ENCODE data around the gene MRPL11.

MRPL11 gene

DNA sequence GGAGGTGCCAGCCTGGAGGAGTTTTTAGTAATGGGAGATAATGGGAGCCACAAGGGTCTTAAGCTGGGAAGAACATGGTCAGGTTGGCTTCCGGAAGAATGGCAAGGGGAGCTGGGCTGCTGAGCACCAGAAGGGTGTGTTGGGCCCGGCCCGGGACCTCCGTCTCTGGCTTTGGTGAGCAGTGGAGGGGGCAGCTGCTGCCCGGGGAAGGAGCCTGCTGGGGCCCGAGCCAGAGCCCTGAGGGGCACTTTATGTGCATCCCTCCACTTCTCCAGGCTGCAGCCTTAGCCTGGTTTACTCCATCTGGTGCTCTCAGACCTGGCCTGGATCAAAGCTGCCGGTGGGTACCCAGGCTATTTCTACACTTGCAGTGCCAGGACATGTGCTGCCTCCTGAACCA is 26.5 kb downstream of the MRPL11 start:
- Histone ChIP-seq H3K36me3 (no peaks in the 10 kb centered on the region), H3K9me3 (no peaks in the 10 kb centered on the region), H3K4me3 (no peak overlapping the region), H3K27ac (peak overlapping the region in 1 of 2 donors; percentile 20), H3K27me3 (no peaks in the 10 kb centered on the region), H3K4me1 (peaks cover 5 to 67% (median 23%) of the 10 kb centered on the region in 4 donors)
- intact Hi-C loops (cut with DNase I; ENCODE audit: low total_unique reads) = no loop called here
- DNase-seq = no peak
- TF ChIP-seq, protein P1, sequence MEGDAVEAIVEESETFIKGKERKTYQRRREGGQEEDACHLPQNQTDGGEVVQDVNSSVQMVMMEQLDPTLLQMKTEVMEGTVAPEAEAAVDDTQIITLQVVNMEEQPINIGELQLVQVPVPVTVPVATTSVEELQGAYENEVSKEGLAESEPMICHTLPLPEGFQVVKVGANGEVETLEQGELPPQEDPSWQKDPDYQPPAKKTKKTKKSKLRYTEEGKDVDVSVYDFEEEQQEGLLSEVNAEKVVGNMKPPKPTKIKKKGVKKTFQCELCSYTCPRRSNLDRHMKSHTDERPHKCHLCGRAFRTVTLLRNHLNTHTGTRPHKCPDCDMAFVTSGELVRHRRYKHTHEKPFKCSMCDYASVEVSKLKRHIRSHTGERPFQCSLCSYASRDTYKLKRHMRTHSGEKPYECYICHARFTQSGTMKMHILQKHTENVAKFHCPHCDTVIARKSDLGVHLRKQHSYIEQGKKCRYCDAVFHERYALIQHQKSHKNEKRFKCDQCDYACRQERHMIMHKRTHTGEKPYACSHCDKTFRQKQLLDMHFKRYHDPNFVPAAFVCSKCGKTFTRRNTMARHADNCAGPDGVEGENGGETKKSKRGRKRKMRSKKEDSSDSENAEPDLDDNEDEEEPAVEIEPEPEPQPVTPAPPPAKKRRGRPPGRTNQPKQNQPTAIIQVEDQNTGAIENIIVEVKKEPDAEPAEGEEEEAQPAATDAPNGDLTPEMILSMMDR (IDR thresholded peaks at IDR 0.05) = no peak

DNA sequence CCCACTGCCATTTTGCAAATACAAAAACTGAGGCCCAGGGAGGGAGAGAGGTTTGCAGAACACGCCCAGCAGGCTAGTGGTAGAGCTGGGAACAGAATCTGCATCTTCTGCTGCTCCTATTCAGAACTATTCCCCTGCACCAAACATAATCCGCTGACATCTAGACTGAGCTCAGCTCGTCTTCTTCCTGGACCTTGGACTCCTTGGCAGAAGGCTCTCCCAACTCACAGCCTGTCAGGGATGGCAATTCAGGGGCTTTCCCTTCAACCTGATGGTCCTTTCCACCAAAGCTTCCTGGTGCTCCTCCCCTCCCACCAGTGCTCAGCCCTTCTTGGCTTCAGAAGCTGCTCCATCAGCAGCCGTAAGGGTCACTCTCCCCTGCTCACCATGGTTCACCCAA is 27.3 kb downstream of the MRPL11 start:
- TF ChIP-seq, protein P1 (IDR thresholded peaks at IDR 0.05) = no peak
- no peak for DNase-seq
- H3K4me3 ChIP-seq = peak overlapping the region in 1 of 2 donors; percentile 17
- intact Hi-C loops (cut with DNase I; ENCODE audit: low total_unique reads) = no loop called here
- H3K9me3 ChIP-seq = no peaks in the 10 kb centered on the region
- H3K36me3 ChIP-seq = no peaks in the 10 kb centered on the region
- H3K4me1 ChIP-seq = peaks cover 5 to 60% (median 23%) of the 10 kb centered on the region in 4 donors
- no peaks in the 10 kb centered on the region for H3K27me3 ChIP-seq
- peak overlapping the region in 1 of 2 donors; percentile 20 for H3K27ac ChIP-seq

DNA sequence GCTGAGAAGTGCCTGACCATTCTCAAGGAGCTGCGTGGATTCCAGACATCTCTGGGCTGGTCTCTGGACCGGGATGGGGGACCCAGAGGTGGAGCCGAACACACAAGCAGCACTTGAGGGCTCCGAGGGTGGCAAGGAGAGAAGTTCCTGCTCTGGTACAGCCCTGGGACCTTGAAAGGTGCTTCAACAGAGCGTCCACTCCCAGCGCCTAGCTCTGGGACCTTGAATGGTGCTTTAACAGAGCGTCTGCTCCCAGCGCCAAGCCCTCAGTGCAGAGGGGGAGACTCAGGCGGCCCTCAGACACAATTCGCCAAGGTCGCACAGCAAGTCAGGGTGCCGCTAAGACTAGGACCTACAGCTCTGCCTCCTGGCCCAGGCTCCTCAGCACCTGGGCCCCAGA is 28.5 kb downstream of the MRPL11 start:
- intact Hi-C loops (cut with DNase I; ENCODE audit: low total_unique reads) = no loop called here
- DNase-seq = no peak
- H3K36me3 ChIP-seq = no peaks in the 10 kb centered on the region
- peak overlapping the region in 1 of 2 donors; percentile 70 for H3K27ac ChIP-seq
- no peaks in the 10 kb centered on the region for H3K9me3 ChIP-seq
- H3K4me3 ChIP-seq = no peak overlapping the region
- TF ChIP-seq, protein P1 (IDR thresholded peaks at IDR 0.05) = no peak
- peaks cover 5 to 57% (median 23%) of the 10 kb centered on the region in 4 donors for H3K4me1 ChIP-seq
- peaks cover 0 to 1% of the 10 kb centered on the region in 2 donors for H3K27me3 ChIP-seq

DNA sequence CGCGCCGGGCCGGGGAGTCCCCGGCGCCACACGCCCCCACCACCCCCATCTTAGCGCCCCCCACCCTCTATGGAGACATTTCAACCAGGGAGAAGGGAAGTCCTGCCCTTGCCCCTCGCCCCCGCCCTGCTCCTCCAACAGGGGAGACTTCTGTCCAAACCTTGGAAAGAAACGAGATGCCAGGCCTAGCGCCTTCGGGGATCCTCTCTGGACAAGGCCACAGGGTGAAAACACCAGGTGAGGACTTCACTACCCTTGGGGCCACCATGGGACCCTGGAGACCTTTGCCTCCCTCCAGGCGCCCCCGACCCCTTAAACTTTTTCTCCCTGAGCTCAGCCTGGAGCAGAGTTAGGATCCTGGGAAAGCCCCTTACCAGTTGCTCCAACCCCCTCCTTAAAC is 29.4 kb downstream of the MRPL11 start:
- intact Hi-C loops (cut with DNase I; ENCODE audit: low total_unique reads) = loop anchor here (2.0 kb wide), 1 partner anchor 22 kb away; no protein-coding TSS in a partner anchor
- Histone ChIP-seq H3K27me3 (peaks cover 0 to 8% of the 10 kb centered on the region in 2 donors), H3K4me1 (peaks cover 5 to 54% (median 23%) of the 10 kb centered on the region in 4 donors), H3K4me3 (peak overlapping the region; percentile 50 to 59), H3K36me3 (no peaks in the 10 kb centered on the region), H3K9me3 (no peaks in the 10 kb centered on the region), H3K27ac (peak overlapping the region; percentile 70)
- TF ChIP-seq, protein P1 (IDR thresholded peaks at IDR 0.05) = no peak
- no peak for DNase-seq

DNA sequence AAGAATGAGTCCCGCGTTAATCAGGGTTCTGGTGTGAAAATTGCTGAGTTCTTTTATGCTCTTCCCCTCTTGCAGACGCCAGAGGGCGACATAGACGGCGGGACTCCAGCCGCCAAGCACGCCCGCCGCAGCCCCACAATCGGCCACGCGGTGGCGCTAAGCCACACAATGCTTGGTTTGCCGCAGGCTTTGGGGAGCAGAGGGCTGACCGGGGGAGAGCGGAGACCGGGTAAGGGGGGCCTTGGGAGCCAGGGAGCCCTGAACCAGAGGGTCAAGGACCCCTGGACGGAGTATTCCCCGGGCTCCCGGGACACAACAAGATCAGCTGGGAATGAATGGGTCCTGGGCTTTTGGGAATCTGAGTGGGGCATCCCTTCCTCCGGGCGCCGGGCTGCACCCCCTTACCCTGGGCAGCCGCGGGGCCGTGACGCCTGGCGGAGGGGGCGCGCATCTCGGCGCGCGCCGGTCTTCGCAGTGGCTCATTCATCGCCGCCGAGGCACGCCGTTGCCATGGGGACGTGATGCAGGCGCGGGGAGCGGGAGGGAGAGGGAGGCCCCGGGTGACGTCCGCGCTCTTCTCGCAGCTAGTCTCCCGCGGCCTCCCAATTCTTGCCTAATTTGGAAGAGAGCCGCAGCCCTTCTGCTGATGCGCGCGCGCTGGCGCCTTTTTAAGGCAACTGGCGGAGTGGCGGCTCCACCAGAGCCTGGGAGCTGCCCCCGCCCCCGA is 30.0 kb downstream of the MRPL11 start:
- H3K9me3 ChIP-seq = no peaks in the 10 kb centered on the region
- H3K4me3 ChIP-seq = peak overlapping the region; percentile 50 to 59
- intact Hi-C loops (cut with DNase I; ENCODE audit: low total_unique reads) = loop anchor here (2.0 kb wide), 1 partner anchor 22 kb away; no protein-coding TSS in a partner anchor
- no peaks in the 10 kb centered on the region for H3K36me3 ChIP-seq
- H3K27me3 ChIP-seq = peaks cover 0 to 12% of the 10 kb centered on the region in 2 donors
- DNase-seq = peak; percentile 90 to 96
- peak overlapping the region; percentile 70 for H3K27ac ChIP-seq
- H3K4me1 ChIP-seq = peaks cover 5 to 48% (median 21%) of the 10 kb centered on the region in 4 donors
- TF ChIP-seq, protein P1 (IDR thresholded peaks at IDR 0.05) = peak; percentile 100

Data from tibial artery (tissue), 4 donors.